Uterus (tissue), 4 donors: ENCODE results near the gene RIC8B. TPM values are rescaled to one million over a fixed set of nuclear protein-coding genes. Genes with fewer than 3 reads are reported as not detected.
"Not testable (repeated sequence)": the region's sequence is repeated elsewhere in the genome, so short reads cannot be mapped to it uniquely, and the experiment has no call there.

Source experiments
- DNase-seq, 2 donors: peaks; one replicate each; pipeline ENCODE4 v3.0.0-alpha.2; 2019 to 2020
- H3K27ac ChIP-seq, 2 donors: fragments of 200-600 bp; sonication (generic); 1 replicate in 1 of 2; 2 replicates in 1 of 2; pipeline ENCODE4 v1.5.1; 2016 to 2018
- H3K27me3 ChIP-seq, 2 donors: fragments of 200-600 bp; sonication (generic); one replicate each; pipeline ENCODE4 v1.5.1; 2018 to 2019; ENCODE audit warnings: control low read depth in 1 of 2
- H3K36me3 ChIP-seq, 2 donors: fragments of 200-600 bp; sonication (generic); one replicate each; pipeline ENCODE4 v1.5.1; 2019; ENCODE audit warnings: control low read depth in 1 of 2
- H3K4me1 ChIP-seq, 2 donors: fragments of 200-600 bp; sonication (generic); one replicate each; pipeline ENCODE4 v1.5.1; 2018 to 2019; ENCODE audit warnings: control low read depth in 1 of 2
- H3K4me3 ChIP-seq, 2 donors: fragments of 200-600 bp; sonication (generic); 1 replicate in 1 of 2; 2 replicates in 1 of 2; pipeline ENCODE4 v1.5.1; 2018 to 2019; ENCODE audit warnings: mild to moderate bottlenecking in 1 of 2
- H3K9me3 ChIP-seq, 2 donors: fragments of 200-600 bp; sonication (generic); one replicate each; pipeline ENCODE4 v1.5.1; 2019; ENCODE audit warnings: control low read depth in 1 of 2
- CTCF ChIP-seq, 4 experiments: fragments of 200-600 bp in 2 of 4; fragments of 450-650 bp in 2 of 4; sonication (generic) in 2 of 4; IDR thresholded peaks; one replicate each; pipeline ENCODE4 v1.5.1; 2016 to 2019; ENCODE audit warnings: antibody characterized with exemption in 4 of 4, mild to moderate bottlenecking in 2 of 4, moderate library complexity in 1 of 4
- POLR2A ChIP-seq, 2 donors: fragments of 450-650 bp; IDR thresholded peaks; one replicate each; pipeline ENCODE4 v1.6.1; 2016; ENCODE audit warnings: antibody characterized with exemption in 2 of 2, mild to moderate bottlenecking in 1 of 2, moderate library complexity in 1 of 2
- intact Hi-C: fragments of 100-400 bp; cut with DNase I; formaldehyde crosslinking; loops from one replicate; pipeline ENCODE4 v1.15.1; 2023; ENCODE audit warnings: low total_unique reads
- total RNA-seq, 4 donors: library from RNA; depleted of rRNA in 3 of 4; stranded (reverse); fragments of >200 nt in 3 of 4; gene quantifications; one replicate each; pipeline versions ENCODE4 v1.1.0 to v1.2.4, GENCODE V29; 2014 to 2023
- donor health status: DM: yes; HTN: yes; CAD: no.

RIC8B gene
- 10 to 100 TPM; 23.1 to 49.7 (median 34.0) TPM for total RNA-seq

DNA sequence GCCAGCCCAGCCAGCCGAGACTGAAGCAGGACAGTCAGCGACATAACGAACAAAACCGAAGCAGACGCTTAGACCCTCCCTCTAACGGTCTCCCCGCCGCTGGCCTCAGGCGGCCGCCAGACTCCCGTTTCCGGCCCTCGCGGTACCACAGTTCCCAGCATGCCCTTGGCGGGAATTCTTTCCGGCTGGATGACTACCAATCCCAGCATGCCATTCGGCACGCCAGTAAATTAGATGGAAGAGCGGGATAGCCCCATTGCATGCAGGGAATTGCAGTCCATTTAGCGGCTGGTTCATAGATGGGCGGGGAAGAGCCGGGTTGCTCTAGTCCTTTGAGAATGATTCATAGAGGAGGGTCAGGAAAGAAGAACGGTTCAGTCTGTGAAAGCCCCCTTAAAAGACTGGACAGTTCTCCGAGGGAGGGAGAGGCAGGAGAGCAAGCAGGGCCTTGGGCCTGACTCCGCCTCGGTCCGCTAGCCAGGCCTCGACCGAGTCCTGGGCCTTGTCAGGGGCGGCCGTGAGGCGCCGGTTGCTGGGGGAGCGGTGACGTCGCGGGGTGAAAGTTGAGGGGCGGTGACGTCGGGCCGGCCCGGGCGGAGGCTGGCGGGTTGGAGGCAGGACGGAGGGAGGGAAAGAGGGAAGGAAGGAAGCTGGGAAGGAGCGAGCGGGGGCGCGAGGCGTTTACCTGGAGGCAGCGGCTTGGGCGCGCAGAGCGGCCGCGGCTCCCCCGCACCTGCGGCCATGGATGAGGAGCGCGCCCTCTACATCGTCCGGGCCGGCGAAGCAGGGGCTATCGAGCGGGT is at the start of gene RIC8B:
Gene RIC8B (plus strand): TSS at position 678 of the 803 bp plus-strand sequence. CDS start 64 bp downstream, at position 742.
- peak; percentile 23 to 65 for TF ChIP-seq POLR2A (IDR thresholded peaks at IDR 0.05)
- peak in 2 of 4 experiments; percentile 13 to 40 for TF ChIP-seq CTCF (IDR thresholded peaks at IDR 0.05)
- Histone ChIP-seq H3K36me3 (no peaks in the 10 kb centered on the region), H3K4me1 (no peaks in the 10 kb centered on the region), H3K4me3 (peak within 1 kb of the TSS; percentile 79 to 89), H3K9me3 (no peaks in the 10 kb centered on the region), H3K27ac (peak within 1 kb of the TSS; percentile 93 to 99), H3K27me3 (no peaks in the 10 kb centered on the region)
- DNase-seq, result peak; percentile 97
- intact Hi-C loops, result no loop called here

GRCh38 chr12:106724934-106725333 is 49.5 kb upstream of the RIC8B start:
- intact Hi-C loops, result no loop called here
- no peak overlapping the region for H3K4me3 ChIP-seq
- TF ChIP-seq CTCF (IDR thresholded peaks at IDR 0.05) (no peak), POLR2A (IDR thresholded peaks at IDR 0.05) (no peak)

DNA sequence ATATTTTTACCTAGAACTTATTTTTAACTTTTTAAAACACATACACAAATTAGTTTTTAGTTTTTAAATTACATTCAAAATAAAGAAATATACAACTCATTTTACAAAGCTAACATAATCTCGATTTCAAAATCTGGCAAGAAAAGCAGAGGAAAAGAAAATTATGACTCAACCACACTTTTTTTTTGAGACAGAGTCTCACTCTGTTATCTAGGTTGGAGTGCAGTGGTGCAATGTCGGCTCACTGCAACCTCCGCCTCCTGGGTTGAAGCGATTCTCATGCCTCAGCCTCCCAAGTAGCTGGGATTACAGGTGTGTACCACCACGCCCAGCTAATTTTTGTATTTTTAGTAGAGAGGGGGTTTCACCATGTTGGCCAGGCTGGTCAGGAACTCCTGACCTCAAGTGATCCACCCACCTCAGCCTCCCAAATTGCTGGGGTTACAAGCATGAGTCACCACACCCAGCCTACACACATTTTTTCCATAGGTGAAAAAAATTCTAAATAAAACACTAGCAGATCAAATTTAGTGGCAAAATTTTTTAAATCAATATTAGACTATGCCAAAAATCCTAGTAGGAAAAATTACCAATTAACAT is 47.8 kb upstream of the RIC8B start:
- intact Hi-C loops, H3K27me3 ChIP-seq, H3K27ac ChIP-seq, DNase-seq, H3K9me3 ChIP-seq, H3K4me3 ChIP-seq, H3K4me1 ChIP-seq, H3K36me3 ChIP-seq: not testable (repeated sequence)

More at GRCh38 chr12:106724934-106725333, 49.5 kb upstream of the RIC8B start:
- no peaks in the 10 kb centered on the region for H3K9me3 ChIP-seq
- DNase-seq, result no peak
- no peak overlapping the region for H3K27ac ChIP-seq
- no peaks in the 10 kb centered on the region for H3K36me3 ChIP-seq
- H3K27me3 ChIP-seq, result no peaks in the 10 kb centered on the region
- no peaks in the 10 kb centered on the region for H3K4me1 ChIP-seq

DNA sequence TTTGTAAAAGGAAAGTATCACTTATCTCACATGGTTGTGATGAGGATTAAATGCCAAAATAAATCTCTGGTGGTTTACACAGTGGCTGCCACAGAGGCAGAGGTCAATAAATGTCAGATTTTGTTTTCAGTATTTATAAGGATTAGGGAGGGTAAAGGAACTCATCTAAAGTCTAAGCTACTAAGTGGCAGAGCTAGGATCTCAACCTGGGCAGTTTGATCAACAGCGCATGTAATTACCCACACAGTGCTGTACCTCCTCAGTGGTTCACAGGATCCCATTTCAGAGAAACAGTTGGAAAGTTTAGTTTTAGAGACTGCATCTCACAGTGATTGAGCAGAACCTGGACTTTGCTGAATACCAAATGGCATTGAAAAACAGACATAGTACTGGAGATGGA is 44.9 kb upstream of the RIC8B start:
- no peak overlapping the region for H3K27ac ChIP-seq
- H3K4me1 ChIP-seq, result no peaks in the 10 kb centered on the region
- no peak overlapping the region for H3K4me3 ChIP-seq
- no peaks in the 10 kb centered on the region for H3K36me3 ChIP-seq
- intact Hi-C loops, result no loop called here
- no peak for TF ChIP-seq CTCF (IDR thresholded peaks at IDR 0.05)
- no peaks in the 10 kb centered on the region for H3K9me3 ChIP-seq
- DNase-seq, result no peak
- H3K27me3 ChIP-seq, result no peaks in the 10 kb centered on the region

- no peaks in the 10 kb centered on the region for H3K36me3 ChIP-seq
- TF ChIP-seq CTCF (IDR thresholded peaks at IDR 0.05), result no peak
- TF ChIP-seq POLR2A (IDR thresholded peaks at IDR 0.05), result no peak
- H3K27ac ChIP-seq, result no peak overlapping the region
Measured at GRCh38 chr12:106732890-106733289, 41.6 kb upstream of the RIC8B start.

More at GRCh38 chr12:106732890-106733289, 41.6 kb upstream of the RIC8B start:
- H3K4me1 ChIP-seq, result no peaks in the 10 kb centered on the region
- DNase-seq, result no peak
- H3K4me3 ChIP-seq, result no peak overlapping the region
- intact Hi-C loops, result no loop called here
- H3K27me3 ChIP-seq, result no peaks in the 10 kb centered on the region
- no peaks in the 10 kb centered on the region for H3K9me3 ChIP-seq
